Stimulated activated effector memory CD8-positive, alpha-beta T cell treated with anti-CD3 and anti-CD28 coated beads, Interleukin-12 subunit alpha, Interleukin-12 subunit beta, amount 100 ng/mL, for 72 hours (primary cell): ENCODE measurements around the gene KCTD6.

Experiments used
- ATAC-seq: fragments of 150-1000 bp; cut with Tn5 transposase; 2 replicates; pipeline ENCODE4 v1.10.0; 2021
- DNase-seq, 2 donors: peaks; one replicate each; pipeline ENCODE4 v3.0.0; 2021 to 2022; ENCODE audit warnings: low spot score in 2 of 2
- H3K27ac Mint-ChIP-seq: one replicate; pipeline ENCODE4 v1.8.0; 2022; ENCODE audit warnings: mild to moderate bottlenecking, mixed read lengths
- H3K36me3 Mint-ChIP-seq: one replicate; pipeline ENCODE4 v1.8.0; 2022; ENCODE audit warnings: mild to moderate bottlenecking, mixed read lengths
- H3K4me1 Mint-ChIP-seq: one replicate; pipeline ENCODE4 v1.8.0; 2022; ENCODE audit warnings: mixed read lengths
- H3K4me3 Mint-ChIP-seq: one replicate; pipeline ENCODE4 v1.8.0; 2022; ENCODE audit warnings: mild to moderate bottlenecking, mixed read lengths
- H3K9me3 Mint-ChIP-seq: one replicate; pipeline ENCODE4 v1.8.0; 2022; ENCODE audit warnings: mixed read lengths

Gene KCTD6

GRCh38 chr3:58491506-58492402 lies at the start of gene KCTD6:
Gene KCTD6, plus strand, starts transcription at chr3:58492096. Its CDS starts 6,660 bp downstream, at chr3:58498756.
- DNase-seq (peak; percentile 94), ATAC-seq (peak; percentile 94)
- peak within 1 kb of the TSS; percentile 85 for H3K4me3 Mint-ChIP-seq
- no peaks in the 10 kb centered on the region for H3K36me3 Mint-ChIP-seq
- H3K9me3 Mint-ChIP-seq = no peaks in the 10 kb centered on the region
- peak within 1 kb of the TSS; percentile 91 for H3K27ac Mint-ChIP-seq
- H3K4me1 Mint-ChIP-seq = peaks cover 53% of the 10 kb centered on the region

- Mint-ChIP-seq H3K36me3 (no peaks in the 10 kb centered on the region), H3K9me3 (peaks cover 11% of the 10 kb centered on the region), H3K27ac (no peak overlapping the region), H3K4me3 (no peak overlapping the region), H3K4me1 (no peaks in the 10 kb centered on the region)
- ATAC-seq (no peak), DNase-seq (no peak)
Measured at GRCh38 chr3:58452176-58452575, 39.7 kb upstream of the KCTD6 start.

GRCh38 chr3:58459160-58459559 lies 32.7 kb upstream of the KCTD6 start:
- peaks cover 13% of the 10 kb centered on the region for H3K4me1 Mint-ChIP-seq
- no peak for DNase-seq
- H3K9me3 Mint-ChIP-seq = peaks cover 6% of the 10 kb centered on the region
- H3K4me3 Mint-ChIP-seq = no peak overlapping the region
- H3K36me3 Mint-ChIP-seq = peaks cover 5% of the 10 kb centered on the region
- H3K27ac Mint-ChIP-seq = no peak overlapping the region
- ATAC-seq = no peak

GRCh38 chr3:58462829-58463180 lies 29.1 kb upstream of the KCTD6 start:
- DNase-seq (no peak), ATAC-seq (no peak)
- Mint-ChIP-seq H3K4me3 (no peak overlapping the region), H3K36me3 (peaks cover 5% of the 10 kb centered on the region), H3K9me3 (no peaks in the 10 kb centered on the region), H3K4me1 (peaks cover 14% of the 10 kb centered on the region), H3K27ac (no peak overlapping the region)

- H3K4me1 Mint-ChIP-seq = peaks cover 14% of the 10 kb centered on the region
- DNase-seq (peak; percentile 60 to 88), ATAC-seq (peak; percentile 100)
- peaks cover 5% of the 10 kb centered on the region for H3K36me3 Mint-ChIP-seq
- H3K27ac Mint-ChIP-seq = peak overlapping the region; percentile 53
- H3K9me3 Mint-ChIP-seq = no peaks in the 10 kb centered on the region
- no peak overlapping the region for H3K4me3 Mint-ChIP-seq
Measured at GRCh38 chr3:58463181-58463941, 28.5 kb upstream of the KCTD6 start.

- H3K36me3 Mint-ChIP-seq = peaks cover 5% of the 10 kb centered on the region
- ATAC-seq (no peak), DNase-seq (no peak)
- H3K9me3 Mint-ChIP-seq = no peaks in the 10 kb centered on the region
- no peak overlapping the region for H3K4me3 Mint-ChIP-seq
- H3K4me1 Mint-ChIP-seq = peaks cover 14% of the 10 kb centered on the region
- H3K27ac Mint-ChIP-seq = peak overlapping the region; percentile 53
Measured at GRCh38 chr3:58463942-58464271, 28.0 kb upstream of the KCTD6 start.

- peaks cover 14% of the 10 kb centered on the region for H3K4me1 Mint-ChIP-seq
- no peak overlapping the region for H3K4me3 Mint-ChIP-seq
Measured at GRCh38 chr3:58464866-58465265, 27.0 kb upstream of the KCTD6 start.

GRCh38 chr3:58466899-58467563 lies 24.9 kb upstream of the KCTD6 start:
- peaks cover 5% of the 10 kb centered on the region for H3K36me3 Mint-ChIP-seq
- H3K9me3 Mint-ChIP-seq = no peaks in the 10 kb centered on the region
- no peak overlapping the region for H3K4me3 Mint-ChIP-seq
- peaks cover 36% of the 10 kb centered on the region for H3K4me1 Mint-ChIP-seq
- H3K27ac Mint-ChIP-seq = no peak overlapping the region
- ATAC-seq (no peak), DNase-seq (no peak)

More at GRCh38 chr3:58464866-58465265, 27.0 kb upstream of the KCTD6 start:
- Mint-ChIP-seq H3K9me3 (no peaks in the 10 kb centered on the region), H3K36me3 (peaks cover 5% of the 10 kb centered on the region), H3K27ac (no peak overlapping the region)
- ATAC-seq (peak; percentile 38), DNase-seq (no peak)

- ATAC-seq (no peak), DNase-seq (no peak)
- Mint-ChIP-seq H3K4me1 (peaks cover 40% of the 10 kb centered on the region), H3K36me3 (no peaks in the 10 kb centered on the region), H3K4me3 (no peak overlapping the region), H3K27ac (no peak overlapping the region), H3K9me3 (no peaks in the 10 kb centered on the region)
Measured at GRCh38 chr3:58469096-58469495, 22.8 kb upstream of the KCTD6 start.

- Mint-ChIP-seq H3K9me3 (no peaks in the 10 kb centered on the region), H3K36me3 (no peaks in the 10 kb centered on the region), H3K4me1 (peaks cover 53% of the 10 kb centered on the region), H3K27ac (no peak overlapping the region), H3K4me3 (peak overlapping the region; percentile 30)
- no peak for ATAC-seq
- no peak for DNase-seq
Measured at GRCh38 chr3:58470363-58471024, 21.4 kb upstream of the KCTD6 start.

GRCh38 chr3:58471025-58471887 lies 20.6 kb upstream of the KCTD6 start:
- Mint-ChIP-seq H3K36me3 (no peaks in the 10 kb centered on the region), H3K4me3 (peak overlapping the region; percentile 30), H3K4me1 (peaks cover 53% of the 10 kb centered on the region), H3K9me3 (no peaks in the 10 kb centered on the region), H3K27ac (no peak overlapping the region)
- ATAC-seq (peak; percentile 98), DNase-seq (peak; percentile 35 to 82)

GRCh38 chr3:58473275-58473674 lies 18.6 kb upstream of the KCTD6 start:
- no peak overlapping the region for H3K4me3 Mint-ChIP-seq
- no peak overlapping the region for H3K27ac Mint-ChIP-seq
- no peaks in the 10 kb centered on the region for H3K36me3 Mint-ChIP-seq
- no peak for DNase-seq
- no peaks in the 10 kb centered on the region for H3K9me3 Mint-ChIP-seq
- H3K4me1 Mint-ChIP-seq = peaks cover 58% of the 10 kb centered on the region
- no peak for ATAC-seq

- Mint-ChIP-seq H3K36me3 (no peaks in the 10 kb centered on the region), H3K4me3 (no peak overlapping the region), H3K4me1 (peaks cover 58% of the 10 kb centered on the region), H3K9me3 (no peaks in the 10 kb centered on the region), H3K27ac (no peak overlapping the region)
- no peak for DNase-seq
- no peak for ATAC-seq
Measured at GRCh38 chr3:58474348-58474911, 17.5 kb upstream of the KCTD6 start.

GRCh38 chr3:58474967-58475578 lies 16.8 kb upstream of the KCTD6 start:
- DNase-seq (no peak), ATAC-seq (no peak)
- H3K9me3 Mint-ChIP-seq = no peaks in the 10 kb centered on the region
- peaks cover 55% of the 10 kb centered on the region for H3K4me1 Mint-ChIP-seq
- no peaks in the 10 kb centered on the region for H3K36me3 Mint-ChIP-seq
- H3K27ac Mint-ChIP-seq = no peak overlapping the region
- H3K4me3 Mint-ChIP-seq = no peak overlapping the region
